HG03025 (cell line): ENCODE measurements around the gene PDK2.

Source experiments
- ATAC-seq: cut with Tn5 transposase; IDR thresholded peaks from one replicate; pipeline ENCODE4 v1.9.1; 2021; ENCODE audit warnings: mild to moderate bottlenecking, moderate library complexity; ENCODE audit not compliant: unreplicated experiment, low FRiP score

The PDK2 gene

GRCh38 chr17:50097926-50098325, 2.8 kb downstream of the PDK2 start:
- ATAC-seq = no peak

GRCh38 chr17:50098583-50098982, 3.4 kb downstream of the PDK2 start:
- ATAC-seq = no peak

- no peak for ATAC-seq
Measured at GRCh38 chr17:50099003-50099402, 3.9 kb downstream of the PDK2 start.

GRCh38 chr17:50100480-50100883, 5.3 kb downstream of the PDK2 start:
- no peak for ATAC-seq

GRCh38 chr17:50100921-50101345, 5.8 kb downstream of the PDK2 start:
- ATAC-seq = no peak

GRCh38 chr17:50101346-50102163, 6.4 kb downstream of the PDK2 start:
- no peak for ATAC-seq

- no peak for ATAC-seq
Measured at GRCh38 chr17:50102164-50102991, 7.2 kb downstream of the PDK2 start.

- ATAC-seq = no peak
Measured at GRCh38 chr17:50103252-50103651, 8.1 kb downstream of the PDK2 start.

- ATAC-seq = no peak
Measured at GRCh38 chr17:50103941-50104340, 8.8 kb downstream of the PDK2 start.

GRCh38 chr17:50105811-50106210, 10.7 kb downstream of the PDK2 start:
- ATAC-seq = no peak

GRCh38 chr17:50106393-50107131, 11.4 kb downstream of the PDK2 start:
- no peak for ATAC-seq

- no peak for ATAC-seq
Measured at GRCh38 chr17:50107790-50108414, 12.8 kb downstream of the PDK2 start.

- ATAC-seq = no peak
Measured at GRCh38 chr17:50108556-50108955, 13.4 kb downstream of the PDK2 start.

- no peak for ATAC-seq
Measured at GRCh38 chr17:50109207-50109606, 14.1 kb downstream of the PDK2 start.

- ATAC-seq = no peak
Measured at GRCh38 chr17:50109785-50110184, 14.6 kb downstream of the PDK2 start.

GRCh38 chr17:50110591-50111349, 15.6 kb downstream of the PDK2 start:
- ATAC-seq = no peak

GRCh38 chr17:50111673-50112655, 16.8 kb downstream of the PDK2 start:
- ATAC-seq = no peak

GRCh38 chr17:50112694-50113093, 17.5 kb downstream of the PDK2 start:
- ATAC-seq = no peak
